HepG2 (cell line): ENCODE data around the gene USP11. TPM values are rescaled to one million over a fixed set of nuclear protein-coding genes. Genes with fewer than 3 reads are reported as not detected.
A peak's percentile ranks its signal among the peaks of the same experiment; 100 is the strongest.

Experiments used
- CENPT ChIP-seq: sonication (generic); formaldehyde crosslinking; IDR thresholded peaks from 2 replicates; pipeline ENCODE4 v1.8.0; 2022; ENCODE audit warnings: low read depth, mild to moderate bottlenecking, moderate library complexity, missing genetic modification reagents
- CHD4 ChIP-seq: fragments of 200-600 bp; sonication (generic); IDR thresholded peaks from 2 replicates; pipeline ENCODE4 v1.7.0; 2017; ENCODE audit warnings: mild to moderate bottlenecking, low read length, borderline replicate concordance
- EP300 ChIP-seq, 3 experiments: sonication (generic) in 1 of 3; formaldehyde crosslinking in 1 of 3; IDR thresholded peaks; 2 replicates each; pipeline versions ENCODE4 v1.5.1 to v1.6.1; 2011 to 2020; ENCODE audit warnings: low read depth in 2 of 3, low read length in 2 of 3, borderline replicate concordance in 1 of 3, improper control_type of control experiment in 1 of 3, mild to moderate bottlenecking in 1 of 3, missing genetic modification reagents in 1 of 3, moderate library complexity in 1 of 3
- GATAD2A ChIP-seq: IDR thresholded peaks from 2 replicates; pipeline ENCODE4 v1.6.1; 2016
- HNRNPLL ChIP-seq: fragments of 200-400 bp; formaldehyde crosslinking; IDR thresholded peaks from 2 replicates; pipeline ENCODE4 v1.6.1; 2017; ENCODE audit warnings: mild to moderate bottlenecking, low read depth, low read length; ENCODE audit not compliant: poor library complexity, severe bottlenecking
- HOXA3 ChIP-seq: sonication (generic); formaldehyde crosslinking; IDR thresholded peaks from 2 replicates; pipeline ENCODE4 v1.5.0; 2020; ENCODE audit warnings: missing genetic modification reagents
- KMT2A ChIP-seq: sonication (generic); formaldehyde crosslinking; IDR thresholded peaks from 2 replicates; pipeline ENCODE4 v1.4.0; 2020; ENCODE audit warnings: missing genetic modification reagents
- PATZ1 ChIP-seq: sonication (generic); formaldehyde crosslinking; IDR thresholded peaks from 2 replicates; pipeline ENCODE4 v1.4.0; 2020; ENCODE audit warnings: missing genetic modification reagents
- POLR2A ChIP-seq, 2 experiments: IDR thresholded peaks; 2 replicates each; pipeline ENCODE4 v1.6.1; 2011; ENCODE audit warnings: low read depth in 2 of 2, low read length in 2 of 2, mild to moderate bottlenecking in 1 of 2, moderate library complexity in 1 of 2; ENCODE audit not compliant: insufficient read depth in 1 of 2
- TARDBP ChIP-seq: sonication (generic); formaldehyde crosslinking; IDR thresholded peaks from 2 replicates; pipeline ENCODE4 v1.8.0; 2022; ENCODE audit warnings: mild to moderate bottlenecking, missing genetic modification reagents
- TBX2 ChIP-seq: sonication (generic); formaldehyde crosslinking; IDR thresholded peaks from 2 replicates; pipeline ENCODE4 v1.5.0; 2020; ENCODE audit warnings: missing genetic modification reagents, mild to moderate bottlenecking, borderline replicate concordance
- THAP11 ChIP-seq: IDR thresholded peaks from 2 replicates; pipeline ENCODE4 v1.6.1; 2016; ENCODE audit warnings: missing biosample characterization, missing genetic modification reagents
- YEATS4 ChIP-seq: sonication (generic); formaldehyde crosslinking; IDR thresholded peaks from 2 replicates; pipeline ENCODE4 v1.4.0; 2020; ENCODE audit warnings: missing genetic modification reagents, borderline replicate concordance
- YY1 ChIP-seq: IDR thresholded peaks from 2 replicates; pipeline ENCODE4 v1.6.1; 2011; ENCODE audit warnings: low read length, low read depth, moderate library complexity, mild to moderate bottlenecking; ENCODE audit not compliant: insufficient read depth, insufficient replicate concordance
- ZFP37 ChIP-seq: sonication (generic); formaldehyde crosslinking; IDR thresholded peaks from 2 replicates; pipeline ENCODE4 v1.4.0; 2020; ENCODE audit warnings: missing genetic modification reagents, borderline replicate concordance
- ZNF205 ChIP-seq: IDR thresholded peaks from 2 replicates; pipeline ENCODE4 v1.6.1; 2018; ENCODE audit warnings: missing biosample characterization, missing genetic modification reagents
- ZNF280B ChIP-seq: sonication (generic); formaldehyde crosslinking; IDR thresholded peaks from 2 replicates; pipeline ENCODE4 v1.5.0; 2020; ENCODE audit warnings: missing genetic modification reagents, mild to moderate bottlenecking, borderline replicate concordance
- ZNF335 ChIP-seq: sonication (generic); formaldehyde crosslinking; IDR thresholded peaks from 2 replicates; pipeline ENCODE4 v1.4.0; 2020; ENCODE audit warnings: missing genetic modification reagents
- polyA plus RNA-seq, 8 experiments: library from polyadenylated mRNA; depleted of rRNA in 3 of 8; stranded (reverse) in 7 of 8; unstranded in 1 of 8; fragments of >200 nt; fragmentation: Illumina TruSeq in 4 of 8; extraction: Trizol in 4 of 8; gene quantifications; 2 replicates each; pipeline versions ENCODE4 v1.2.1 to v1.2.3, GENCODE V29; 2011 to 2016; ENCODE audit warnings: low read depth in 4 of 8, missing spikeins in 1 of 8, mixed read lengths in 1 of 8; ENCODE audit not compliant: insufficient read depth in 1 of 8
- total RNA-seq, 5 experiments: library from RNA; depleted of rRNA; stranded (reverse); fragments of >200 nt; fragmentation: Illumina TruSeq; extraction: Trizol; gene quantifications; 2 replicates each; pipeline ENCODE4 v1.2.3, GENCODE V29; 2016; ENCODE audit warnings: low read depth in 1 of 5
- TF ChIP-seq, protein P1 (sequence below): sonication (generic); formaldehyde crosslinking; IDR thresholded peaks from 2 replicates; pipeline ENCODE4 v1.5.1; 2020; ENCODE audit warnings: mild to moderate bottlenecking, missing genetic modification reagents, moderate library complexity
- TF ChIP-seq, protein P2 (sequence below): sonication (generic); formaldehyde crosslinking; IDR thresholded peaks from 2 replicates; pipeline ENCODE4 v1.5.0; 2020; ENCODE audit warnings: missing genetic modification reagents

Gene USP11
- total and polyA plus RNA-seq, 2 of the 13 experiments (the other 11 are each of a cell fraction or from before 2014, with no cell fraction given), result 23.8 to 31.7 TPM

DNA sequence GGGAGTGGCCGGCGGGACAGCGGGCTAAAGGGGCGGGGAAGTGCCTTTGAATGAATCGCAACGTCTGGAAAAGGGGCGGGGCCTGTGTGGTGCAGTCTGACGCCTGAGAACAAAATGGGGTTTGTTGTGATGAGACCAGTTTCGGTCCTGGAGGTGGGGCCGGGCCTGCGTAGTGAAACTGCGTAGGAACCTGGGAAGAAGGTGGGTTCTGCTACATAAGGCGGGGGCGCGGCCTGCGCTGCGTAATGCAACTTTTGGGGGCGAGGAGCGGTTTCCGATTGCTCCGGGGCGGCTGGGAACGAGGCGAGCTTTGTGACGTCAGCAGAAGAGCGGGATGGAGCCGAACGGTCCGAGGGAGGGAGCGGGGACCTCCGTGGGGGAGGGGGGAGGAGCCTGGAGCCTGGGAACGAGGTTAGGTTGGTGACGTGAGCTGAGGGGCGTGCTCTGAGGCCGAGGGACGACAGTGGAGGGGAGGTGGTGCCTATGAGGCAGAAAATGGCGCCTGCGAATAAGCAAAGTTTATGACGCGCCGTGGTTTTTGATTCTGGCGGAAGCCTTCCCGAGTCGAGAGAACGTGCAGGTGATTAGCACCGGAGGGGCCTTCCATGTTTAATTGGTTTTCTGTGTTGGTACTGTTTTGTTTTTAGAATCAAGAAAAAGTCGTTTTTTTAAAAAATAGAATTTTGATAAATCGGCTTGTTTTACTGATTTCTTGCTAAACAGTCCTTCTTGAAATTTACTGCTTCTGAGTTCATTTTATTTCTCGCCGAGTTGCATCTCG lies 714 bp downstream of the USP11 start (continued):
- TF ChIP-seq, protein P1, sequence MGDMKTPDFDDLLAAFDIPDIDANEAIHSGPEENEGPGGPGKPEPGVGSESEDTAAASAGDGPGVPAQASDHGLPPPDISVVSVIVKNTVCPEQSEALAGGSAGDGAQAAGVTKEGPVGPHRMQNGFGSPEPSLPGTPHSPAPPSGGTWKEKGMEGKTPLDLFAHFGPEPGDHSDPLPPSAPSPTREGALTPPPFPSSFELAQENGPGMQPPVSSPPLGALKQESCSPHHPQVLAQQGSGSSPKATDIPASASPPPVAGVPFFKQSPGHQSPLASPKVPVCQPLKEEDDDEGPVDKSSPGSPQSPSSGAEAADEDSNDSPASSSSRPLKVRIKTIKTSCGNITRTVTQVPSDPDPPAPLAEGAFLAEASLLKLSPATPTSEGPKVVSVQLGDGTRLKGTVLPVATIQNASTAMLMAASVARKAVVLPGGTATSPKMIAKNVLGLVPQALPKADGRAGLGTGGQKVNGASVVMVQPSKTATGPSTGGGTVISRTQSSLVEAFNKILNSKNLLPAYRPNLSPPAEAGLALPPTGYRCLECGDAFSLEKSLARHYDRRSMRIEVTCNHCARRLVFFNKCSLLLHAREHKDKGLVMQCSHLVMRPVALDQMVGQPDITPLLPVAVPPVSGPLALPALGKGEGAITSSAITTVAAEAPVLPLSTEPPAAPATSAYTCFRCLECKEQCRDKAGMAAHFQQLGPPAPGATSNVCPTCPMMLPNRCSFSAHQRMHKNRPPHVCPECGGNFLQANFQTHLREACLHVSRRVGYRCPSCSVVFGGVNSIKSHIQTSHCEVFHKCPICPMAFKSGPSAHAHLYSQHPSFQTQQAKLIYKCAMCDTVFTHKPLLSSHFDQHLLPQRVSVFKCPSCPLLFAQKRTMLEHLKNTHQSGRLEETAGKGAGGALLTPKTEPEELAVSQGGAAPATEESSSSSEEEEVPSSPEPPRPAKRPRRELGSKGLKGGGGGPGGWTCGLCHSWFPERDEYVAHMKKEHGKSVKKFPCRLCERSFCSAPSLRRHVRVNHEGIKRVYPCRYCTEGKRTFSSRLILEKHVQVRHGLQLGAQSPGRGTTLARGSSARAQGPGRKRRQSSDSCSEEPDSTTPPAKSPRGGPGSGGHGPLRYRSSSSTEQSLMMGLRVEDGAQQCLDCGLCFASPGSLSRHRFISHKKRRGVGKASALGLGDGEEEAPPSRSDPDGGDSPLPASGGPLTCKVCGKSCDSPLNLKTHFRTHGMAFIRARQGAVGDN (CRISPR knock-in tag), result peak; percentile 1; the same call in 1 of the 2 replicates
- TF ChIP-seq YY1, result peak; percentile 86
- 0 out of 2 replicates have a peak, but pooled peaks have one; percentile 19 for TF ChIP-seq THAP11 (CRISPR knock-in tag)
- peak; percentile 34 to 37; a peak in 1 of 4 replicates for TF ChIP-seq POLR2A (IDR thresholded peaks at IDR 0.05; ENCODE audit: insufficient read depth in 1 of 2, low read depth in 2 of 2, low read length in 2 of 2)
- 0 out of 4 replicates have a peak, but pooled peaks of 1 of the 2 experiments have one; percentile 7 for TF ChIP-seq EP300 (IDR thresholded peaks at IDR 0.05; ENCODE audit: low read depth in 2 of 2, low read length in 2 of 2)
- TF ChIP-seq EP300 (CRISPR knock-in tag; IDR thresholded peaks at IDR 0.05; ENCODE audit: borderline replicate concordance), result no peak
- TF ChIP-seq GATAD2A (CRISPR knock-in tag), result 0 out of 2 replicates have a peak, but pooled peaks have one; percentile 13
- no peak for TF ChIP-seq CHD4
- TF ChIP-seq HNRNPLL, result peak; percentile 98
- no peak for TF ChIP-seq ZNF335
- TF ChIP-seq KMT2A (CRISPR knock-in tag), result peak; percentile 27; the same call in 1 of the 2 replicates
- no peak for TF ChIP-seq ZFP37
- no peak for TF ChIP-seq CENPT (CRISPR knock-in tag)
- peak; percentile 94 for TF ChIP-seq HOXA3
- TF ChIP-seq, protein P2, sequence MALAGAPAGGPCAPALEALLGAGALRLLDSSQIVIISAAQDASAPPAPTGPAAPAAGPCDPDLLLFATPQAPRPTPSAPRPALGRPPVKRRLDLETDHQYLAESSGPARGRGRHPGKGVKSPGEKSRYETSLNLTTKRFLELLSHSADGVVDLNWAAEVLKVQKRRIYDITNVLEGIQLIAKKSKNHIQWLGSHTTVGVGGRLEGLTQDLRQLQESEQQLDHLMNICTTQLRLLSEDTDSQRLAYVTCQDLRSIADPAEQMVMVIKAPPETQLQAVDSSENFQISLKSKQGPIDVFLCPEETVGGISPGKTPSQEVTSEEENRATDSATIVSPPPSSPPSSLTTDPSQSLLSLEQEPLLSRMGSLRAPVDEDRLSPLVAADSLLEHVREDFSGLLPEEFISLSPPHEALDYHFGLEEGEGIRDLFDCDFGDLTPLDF (CRISPR knock-in tag), result no peak
- peak; percentile 15; the same call in 1 of the 2 replicates for TF ChIP-seq TBX2 (CRISPR knock-in tag)
- TF ChIP-seq ZNF280B (CRISPR knock-in tag), result no peak
- TF ChIP-seq TARDBP (CRISPR knock-in tag), result peak; percentile 18; the same call in 1 of the 2 replicates
- TF ChIP-seq ZNF205 (CRISPR knock-in tag), result no peak
- TF ChIP-seq PATZ1 (CRISPR knock-in tag), result 0 out of 2 replicates have a peak, but pooled peaks have one; percentile 23
- TF ChIP-seq YEATS4 (CRISPR knock-in tag), result peak; percentile 30
